MM.1S (cell line): Measurements from ENCODE around the gene RABIF.

ENCODE experiments used
- DNase-seq: peaks from one replicate; pipeline ENCODE4 v3.0.0-alpha.2; 2015
- H2AFZ ChIP-seq: fragments of 300-600 bp; sonication (generic); 2 replicates; pipeline ENCODE4 v1.6.0; 2016; ENCODE audit warnings: antibody characterized with exemption, low read length
- H3F3A ChIP-seq: fragments of 300-600 bp; sonication (generic); 2 replicates; pipeline ENCODE4 v1.6.1; 2016; ENCODE audit warnings: mild to moderate bottlenecking, antibody characterized with exemption, low read length, moderate library complexity, mixed read lengths; ENCODE audit not compliant: insufficient read depth
- H3K27ac ChIP-seq: fragments of 300-600 bp; sonication (generic); 2 replicates; pipeline ENCODE4 v1.5.1; 2016; ENCODE audit warnings: mild to moderate bottlenecking, low read length
- H3K27me3 ChIP-seq: fragments of 300-600 bp; sonication (generic); replicated peaks from 2 replicates; pipeline ENCODE4 v1.6.0; 2016; ENCODE audit warnings: low read length; ENCODE audit not compliant: insufficient read depth
- H3K36me3 ChIP-seq: fragments of 300-600 bp; sonication (generic); replicated peaks from 2 replicates; pipeline ENCODE4 v1.6.1; 2016; ENCODE audit warnings: mild to moderate bottlenecking, low read length, mixed read lengths; ENCODE audit not compliant: insufficient read depth
- H3K4me1 ChIP-seq: fragments of 300-600 bp; sonication (generic); 2 replicates; pipeline ENCODE4 v1.6.1; 2016; ENCODE audit warnings: low read length, mixed read lengths
- H3K4me2 ChIP-seq: fragments of 300-600 bp; sonication (generic); 2 replicates; pipeline ENCODE4 v1.6.0; 2016; ENCODE audit warnings: low read depth, low read length
- H3K4me3 ChIP-seq: fragments of 300-600 bp; sonication (generic); 2 replicates; pipeline ENCODE4 v1.5.1; 2016; ENCODE audit warnings: low read length, mixed read lengths
- H3K79me2 ChIP-seq: fragments of 300-600 bp; sonication (generic); 2 replicates; pipeline ENCODE4 v1.6.1; 2016; ENCODE audit warnings: mixed run types, low read length, mixed read lengths
- H3K9ac ChIP-seq: fragments of 300-600 bp; sonication (generic); 2 replicates; pipeline ENCODE4 v1.6.1; 2016; ENCODE audit warnings: low read length, mixed read lengths
- H3K9me2 ChIP-seq: fragments of 300-600 bp; sonication (generic); replicated peaks from 2 replicates; pipeline ENCODE4 v1.6.1; 2016; ENCODE audit warnings: mild to moderate bottlenecking, low read length, mixed read lengths; ENCODE audit not compliant: insufficient read depth
- H3K9me3 ChIP-seq: fragments of 300-600 bp; sonication (generic); replicated peaks from 2 replicates; pipeline ENCODE4 v1.6.1; 2016; ENCODE audit warnings: mild to moderate bottlenecking, low read length, mixed read lengths; ENCODE audit not compliant: insufficient read depth
- H4K20me1 ChIP-seq: fragments of 300-600 bp; sonication (generic); 2 replicates; pipeline ENCODE4 v1.6.1; 2016; ENCODE audit warnings: mild to moderate bottlenecking, low read length, moderate library complexity, mixed read lengths; ENCODE audit not compliant: insufficient read depth
- CTCF ChIP-seq: fragments of 300-600 bp; sonication (generic); IDR thresholded peaks from 2 replicates; pipeline ENCODE4 v1.5.1; 2016; ENCODE audit warnings: antibody characterized with exemption, low read length, mixed read lengths
- EZH2 ChIP-seq: fragments of 300-600 bp; sonication (generic); optimal IDR thresholded peaks from 2 replicates; pipeline ENCODE3; 2017; ENCODE audit warnings: low read depth, mild to moderate bottlenecking, antibody characterized with exemption, low read length, mixed read lengths
- EZH2phosphoT487 ChIP-seq: fragments of 300-600 bp; sonication (generic); IDR thresholded peaks from 2 replicates; pipeline ENCODE4 v1.6.1; 2018; ENCODE audit warnings: antibody characterized with exemption, low read length

The RABIF gene

GRCh38 chr1:202844935-202845334 lies 44.0 kb downstream of the RABIF start:
- H3K4me2 ChIP-seq: no peak overlapping the region

GRCh38 chr1:202844259-202844658 lies 44.7 kb downstream of the RABIF start:
- H3K9me3 ChIP-seq: no peaks in the 10 kb centered on the region
- no peaks in the 10 kb centered on the region for H3K27me3 ChIP-seq
- DNase-seq: no peak
- no peaks in the 10 kb centered on the region for H4K20me1 ChIP-seq
- H3F3A ChIP-seq: no peaks in the 10 kb centered on the region
- no peak overlapping the region for H3K4me3 ChIP-seq
- no peak overlapping the region for H3K9ac ChIP-seq
- H3K79me2 ChIP-seq: no peaks in the 10 kb centered on the region
- no peak for TF ChIP-seq CTCF
- TF ChIP-seq EZH2phosphoT487: no peak
- no peak for TF ChIP-seq EZH2
- H3K36me3 ChIP-seq: no peaks in the 10 kb centered on the region
- H3K9me2 ChIP-seq: no peaks in the 10 kb centered on the region
- H3K4me2 ChIP-seq: no peak overlapping the region
- no peak overlapping the region for H3K27ac ChIP-seq
- H2AFZ ChIP-seq: no peak overlapping the region
- H3K4me1 ChIP-seq: no peaks in the 10 kb centered on the region

More at GRCh38 chr1:202844935-202845334, 44.0 kb downstream of the RABIF start:
- Histone ChIP-seq H3K9me2 (no peaks in the 10 kb centered on the region), H3K27me3 (no peaks in the 10 kb centered on the region), H4K20me1 (no peaks in the 10 kb centered on the region), H3K4me1 (no peaks in the 10 kb centered on the region), H3K27ac (no peak overlapping the region), H3F3A (no peaks in the 10 kb centered on the region), H3K79me2 (no peaks in the 10 kb centered on the region), H3K4me3 (no peak overlapping the region), H2AFZ (no peak overlapping the region), H3K9me3 (no peaks in the 10 kb centered on the region), H3K36me3 (no peaks in the 10 kb centered on the region), H3K9ac (no peak overlapping the region)
- no peak for DNase-seq
- no peak for TF ChIP-seq EZH2phosphoT487
- no peak for TF ChIP-seq EZH2
- TF ChIP-seq CTCF: no peak

GRCh38 chr1:202843081-202843480 lies 45.9 kb downstream of the RABIF start:
- Histone ChIP-seq H3K4me2 (no peak overlapping the region), H3K9me3 (no peaks in the 10 kb centered on the region), H3K9me2 (no peaks in the 10 kb centered on the region), H3K36me3 (no peaks in the 10 kb centered on the region), H3K27me3 (no peaks in the 10 kb centered on the region), H2AFZ (no peak overlapping the region), H3K4me1 (no peaks in the 10 kb centered on the region), H3K79me2 (no peaks in the 10 kb centered on the region), H4K20me1 (no peaks in the 10 kb centered on the region), H3K4me3 (no peak overlapping the region), H3K27ac (no peak overlapping the region), H3F3A (no peaks in the 10 kb centered on the region), H3K9ac (no peak overlapping the region)
- TF ChIP-seq CTCF (no peak), EZH2 (no peak), EZH2phosphoT487 (no peak)
- no peak for DNase-seq
